ENCODE results near the gene AK1.

- TF ChIP-seq RFX5 (IDR thresholded peaks at IDR 0.05; ENCODE audit: low read depth, low read length) (no peak), REST (IDR thresholded peaks at IDR 0.05; ENCODE audit: low read depth, low read length) (no peak), CTCF (IDR thresholded peaks at IDR 0.05 in 2 of 3, conservative IDR thresholded peaks at IDR 0.05 in 1 of 3; ENCODE audit: control insufficient read depth in 2 of 3, extremely low read depth in 1 of 3, insufficient read depth in 1 of 3, low read depth in 3 of 3, low read length in 3 of 3) (no peak), POLR2AphosphoS5 (IDR thresholded peaks at IDR 0.05; ENCODE audit: low read length) (no peak), POLR2A (IDR thresholded peaks at IDR 0.05; ENCODE audit: low read depth, low read length) (no peak), CEBPB (IDR thresholded peaks at IDR 0.05; ENCODE audit: borderline replicate concordance in 1 of 2, low read depth in 2 of 2, low read length in 2 of 2) (no peak), FOS (IDR thresholded peaks at IDR 0.05; ENCODE audit: borderline replicate concordance, extremely low read depth, insufficient read length) (no peak), TARDBP (IDR thresholded peaks at IDR 0.05; ENCODE audit: borderline replicate concordance) (no peak), STAT1 (conservative IDR thresholded peaks at IDR 0.05) (no peak), STAT3 (IDR thresholded peaks at IDR 0.05; ENCODE audit: low read depth, low read length) (no peak), PKNOX1 (IDR thresholded peaks at IDR 0.05) (no peak), BRCA1 (IDR thresholded peaks at IDR 0.05; ENCODE audit: low read depth, low read length) (no peak), ZNF384 (IDR thresholded peaks at IDR 0.05; ENCODE audit: borderline replicate concordance, low read depth, low read length) (no peak), NRF1 (conservative IDR thresholded peaks at IDR 0.05; ENCODE audit: low read depth, low read length) (no peak)
These were observed 1.3 kb upstream of the AK1 start for GRCh38 chr9:127878652-127879390.

All from GM12878 (cell line).